Activated naive CD8-positive, alpha-beta T cell treated with anti-CD3 and anti-CD28 coated beads for 36 hours (primary cell): ENCODE measurements around the gene LAD1. TPM values are rescaled to one million over a fixed set of nuclear protein-coding genes. Genes with fewer than 3 reads are reported as not detected.

Source experiments
- DNase-seq: peaks from one replicate; pipeline ENCODE4 v3.0.0; 2021
- H3K27ac Mint-ChIP-seq: one replicate; pipeline ENCODE4 v1.8.0; 2022; ENCODE audit warnings: mild to moderate bottlenecking, moderate library complexity, mixed read lengths
- H3K27me3 Mint-ChIP-seq: one replicate; pipeline ENCODE4 v1.8.0; 2022; ENCODE audit warnings: mild to moderate bottlenecking, mixed read lengths
- H3K36me3 Mint-ChIP-seq: one replicate; pipeline ENCODE4 v1.8.0; 2021; ENCODE audit warnings: mild to moderate bottlenecking, mixed read lengths
- H3K4me1 Mint-ChIP-seq: one replicate; pipeline ENCODE4 v1.8.0; 2021; ENCODE audit warnings: mixed read lengths
- H3K4me3 Mint-ChIP-seq: one replicate; pipeline ENCODE4 v1.8.0; 2022; ENCODE audit warnings: mild to moderate bottlenecking, moderate library complexity, mixed read lengths
- H3K9me3 Mint-ChIP-seq: one replicate; pipeline ENCODE4 v1.8.0; 2022; ENCODE audit warnings: mixed read lengths
- total RNA-seq, 2 experiments: library from RNA; stranded (reverse); gene quantifications; one replicate each; pipeline ENCODE4 v1.2.3, GENCODE V29; 2021

Gene LAD1
- total RNA-seq, 2 experiments from 2014 or later, result not detected

DNA sequence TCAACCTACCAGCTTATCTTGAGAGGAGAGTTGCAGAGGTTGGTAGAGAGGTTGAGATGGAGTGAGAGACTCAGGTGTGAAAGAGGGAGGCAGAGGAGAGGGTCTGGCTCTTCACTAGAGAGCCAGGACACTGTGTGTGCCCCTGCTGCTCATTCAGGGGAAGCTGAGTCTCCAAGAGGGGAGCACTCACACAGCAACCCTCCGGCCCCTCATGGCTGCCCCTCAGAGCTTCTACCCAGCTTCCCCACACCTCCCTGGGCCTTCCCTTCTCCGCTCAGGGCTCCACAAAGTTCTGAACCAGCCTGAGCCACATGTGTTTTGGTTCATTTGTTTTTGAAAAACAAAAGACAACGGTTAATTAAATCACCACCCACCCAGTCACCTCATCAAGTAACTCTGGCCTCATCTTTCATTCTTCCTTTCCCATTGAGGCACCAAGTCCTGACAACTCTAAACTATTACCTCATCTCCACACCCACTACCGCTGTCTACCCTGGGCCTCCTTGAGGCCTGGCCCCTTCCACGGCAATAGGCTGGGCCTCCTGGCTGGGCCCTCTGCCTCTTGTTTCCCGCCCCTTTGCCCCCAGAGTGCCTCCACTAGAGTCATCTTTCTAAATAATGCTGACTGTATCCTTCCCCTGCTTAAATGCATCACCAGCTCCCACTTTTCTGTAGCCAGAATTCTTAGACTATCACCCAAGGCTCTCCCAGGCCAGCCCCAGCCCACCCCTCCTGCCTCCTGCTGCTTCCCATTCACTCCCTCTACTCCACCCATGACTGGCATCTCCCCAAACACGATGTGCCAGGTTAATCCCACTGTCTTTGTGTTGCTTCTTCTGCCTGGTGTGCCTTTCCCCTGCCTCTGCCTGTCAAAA, 54.7 kb downstream of the LAD1 start:
- Mint-ChIP-seq H3K4me1 (no peaks in the 10 kb centered on the region), H3K27me3 (peaks cover 23% of the 10 kb centered on the region), H3K27ac (no peak overlapping the region), H3K9me3 (peaks cover 2% of the 10 kb centered on the region), H3K4me3 (no peak overlapping the region), H3K36me3 (no peaks in the 10 kb centered on the region)
- no peak for DNase-seq

DNA sequence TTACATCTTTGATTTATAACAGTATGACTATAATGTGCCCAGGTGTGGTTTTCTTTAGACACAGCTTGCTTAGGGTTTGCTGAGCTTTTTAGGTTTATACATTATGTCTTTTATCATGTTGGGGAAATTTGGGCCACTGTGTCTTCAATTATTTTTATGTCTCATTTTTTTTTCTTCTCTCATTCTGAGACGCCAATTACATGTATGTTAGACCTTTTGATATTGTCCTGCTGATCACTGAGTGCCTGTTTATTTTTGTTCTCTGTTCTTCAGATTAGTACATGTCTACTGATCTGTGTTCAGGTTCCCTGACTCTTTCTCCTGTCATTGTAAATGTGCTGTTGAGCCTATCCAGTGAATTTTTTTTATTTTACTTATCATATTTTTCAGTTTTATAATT, 57.7 kb downstream of the LAD1 start:
- Mint-ChIP-seq H3K9me3 (peaks cover 2% of the 10 kb centered on the region), H3K27me3 (peaks cover 6% of the 10 kb centered on the region), H3K27ac (no peak overlapping the region), H3K4me3 (no peak overlapping the region), H3K36me3 (no peaks in the 10 kb centered on the region), H3K4me1 (no peaks in the 10 kb centered on the region)
- no peak for DNase-seq

DNA sequence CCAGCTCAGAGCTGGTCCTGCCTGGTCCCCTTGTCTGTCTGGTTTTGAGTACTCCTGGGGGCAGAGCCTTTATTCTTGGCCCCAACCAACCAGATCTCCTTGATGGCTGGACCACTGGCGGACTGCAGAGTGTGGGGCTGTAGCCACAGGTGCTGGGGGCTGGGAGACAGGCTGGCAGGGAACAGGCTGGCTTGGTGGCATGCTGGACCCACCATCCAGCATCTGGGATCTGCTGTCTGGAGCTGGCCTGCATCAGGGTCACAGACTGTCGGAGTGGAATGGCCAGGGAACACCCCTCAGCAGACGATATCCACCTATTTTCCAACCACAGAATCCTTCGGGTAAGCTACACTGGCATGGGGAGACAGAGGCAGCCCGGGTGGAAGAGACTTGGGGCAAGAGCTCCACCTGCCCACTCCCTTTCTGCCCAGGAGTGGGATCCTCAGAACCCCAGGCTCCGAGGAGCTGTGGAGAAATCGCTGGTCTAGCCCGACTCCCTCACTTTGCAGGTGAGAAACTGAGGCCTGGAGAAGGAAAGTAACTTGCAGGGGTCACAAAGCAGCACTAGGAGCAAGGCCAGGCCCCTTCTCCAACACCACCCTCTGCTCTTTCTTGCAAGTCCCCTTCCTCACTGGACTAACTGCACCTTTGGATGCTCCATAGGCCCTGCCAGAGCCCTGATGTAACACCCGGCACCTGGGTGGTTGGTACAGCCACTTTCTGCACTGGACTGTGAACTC, 62.2 kb downstream of the LAD1 start:
- Mint-ChIP-seq H3K4me3 (no peak overlapping the region), H3K9me3 (peaks cover 2% of the 10 kb centered on the region), H3K4me1 (no peaks in the 10 kb centered on the region), H3K27ac (no peak overlapping the region), H3K27me3 (peaks cover 6% of the 10 kb centered on the region), H3K36me3 (no peaks in the 10 kb centered on the region)
- DNase-seq, result no peak

DNA sequence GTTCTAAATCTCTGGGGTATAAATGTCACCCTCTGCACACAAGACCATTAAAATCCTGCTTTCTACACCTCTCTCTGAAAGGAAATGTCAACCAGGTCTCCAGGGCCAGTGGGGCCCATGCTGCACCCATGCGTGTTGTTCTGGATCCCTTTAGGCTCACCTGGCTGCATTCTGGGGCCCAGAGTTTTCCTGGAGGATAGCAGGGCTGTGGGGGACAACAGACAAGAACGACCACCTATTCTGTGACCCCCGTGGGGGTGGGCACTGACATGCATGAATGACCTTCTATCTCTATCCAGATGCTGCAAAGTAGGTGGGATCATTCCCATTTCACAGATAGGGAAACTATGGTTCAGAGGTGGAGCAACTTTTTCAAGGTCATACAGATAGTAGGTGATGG, 63.2 kb downstream of the LAD1 start:
- Mint-ChIP-seq H3K27ac (no peak overlapping the region), H3K4me3 (no peak overlapping the region), H3K4me1 (no peaks in the 10 kb centered on the region), H3K9me3 (no peaks in the 10 kb centered on the region), H3K27me3 (no peaks in the 10 kb centered on the region), H3K36me3 (no peaks in the 10 kb centered on the region)
- no peak for DNase-seq

DNA sequence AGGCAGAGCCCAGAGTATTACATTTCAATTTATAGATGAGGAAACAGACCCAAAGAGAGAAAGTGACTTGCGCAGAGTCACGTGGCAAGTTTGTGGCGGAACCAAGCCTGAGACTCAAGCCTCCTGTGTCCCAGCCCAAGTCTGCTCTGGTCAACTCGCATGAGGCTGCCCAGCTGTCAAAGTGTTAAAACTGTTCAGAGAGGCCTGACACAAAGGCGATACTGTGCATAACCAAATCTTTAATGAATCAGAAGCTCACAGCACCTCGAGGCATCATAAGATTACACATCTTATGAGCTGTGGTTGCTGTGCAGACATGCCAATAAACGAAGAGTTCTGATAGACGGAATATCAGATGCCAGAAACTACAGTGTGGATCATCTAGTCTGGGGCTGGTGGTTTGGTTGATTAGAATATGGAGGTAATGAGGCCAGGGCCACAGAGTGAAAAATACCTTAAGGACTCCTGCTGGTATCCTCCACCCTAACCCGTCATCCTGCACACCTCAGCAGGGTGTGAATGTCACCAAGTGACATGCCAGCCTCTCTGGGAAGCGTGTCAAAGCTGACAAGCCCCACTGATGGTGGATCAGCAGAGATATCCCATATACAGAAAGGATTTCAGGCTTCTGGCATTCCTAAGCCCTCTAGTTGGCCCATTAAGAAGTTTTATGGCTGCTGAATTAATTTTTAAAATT, 63.8 kb downstream of the LAD1 start:
- no peak overlapping the region for H3K27ac Mint-ChIP-seq
- no peaks in the 10 kb centered on the region for H3K36me3 Mint-ChIP-seq
- no peak overlapping the region for H3K4me3 Mint-ChIP-seq
- H3K4me1 Mint-ChIP-seq, result no peaks in the 10 kb centered on the region
- no peaks in the 10 kb centered on the region for H3K27me3 Mint-ChIP-seq
- H3K9me3 Mint-ChIP-seq, result no peaks in the 10 kb centered on the region
- DNase-seq, result no peak

GRCh38 chr1:201334325-201335173, 64.6 kb downstream of the LAD1 start:
- Mint-ChIP-seq H3K4me1 (no peaks in the 10 kb centered on the region), H3K9me3 (no peaks in the 10 kb centered on the region), H3K36me3 (no peaks in the 10 kb centered on the region), H3K27ac (no peak overlapping the region), H3K4me3 (no peak overlapping the region), H3K27me3 (no peaks in the 10 kb centered on the region)
- no peak for DNase-seq

GRCh38 chr1:201332616-201333335, 66.3 kb downstream of the LAD1 start:
- H3K27ac Mint-ChIP-seq, result no peak overlapping the region
- H3K27me3 Mint-ChIP-seq, result no peaks in the 10 kb centered on the region
- H3K36me3 Mint-ChIP-seq, result no peaks in the 10 kb centered on the region
- no peaks in the 10 kb centered on the region for H3K4me1 Mint-ChIP-seq
- no peak for DNase-seq
- H3K9me3 Mint-ChIP-seq, result no peaks in the 10 kb centered on the region
- H3K4me3 Mint-ChIP-seq, result no peak overlapping the region

DNA sequence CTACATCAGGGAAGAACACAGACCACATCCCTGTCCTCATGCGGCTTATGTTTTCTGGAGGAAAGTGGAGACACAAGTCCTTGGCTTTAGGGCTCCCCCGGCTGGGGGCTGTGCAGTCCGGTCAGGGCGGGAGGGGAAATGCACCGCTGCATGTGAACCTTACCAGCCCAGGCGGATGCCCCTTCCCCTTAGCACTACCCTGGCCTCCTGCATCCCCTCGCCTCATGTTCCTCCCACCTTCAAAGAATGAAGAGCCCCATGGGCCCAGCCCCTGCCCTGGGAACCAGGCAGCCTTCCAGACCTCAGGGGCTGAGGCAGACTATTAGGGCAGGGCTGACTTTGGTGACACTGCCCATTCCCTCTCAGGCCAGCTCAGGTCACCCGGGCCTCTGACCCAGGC, 67.1 kb downstream of the LAD1 start:
- H3K4me1 Mint-ChIP-seq, result no peaks in the 10 kb centered on the region
- H3K36me3 Mint-ChIP-seq, result no peaks in the 10 kb centered on the region
- H3K4me3 Mint-ChIP-seq, result no peak overlapping the region
- H3K27me3 Mint-ChIP-seq, result no peaks in the 10 kb centered on the region
- no peak overlapping the region for H3K27ac Mint-ChIP-seq
- DNase-seq, result no peak
- H3K9me3 Mint-ChIP-seq, result no peaks in the 10 kb centered on the region

GRCh38 chr1:201331166-201331565, 68.0 kb downstream of the LAD1 start:
- no peak for DNase-seq

More at GRCh38 chr1:201331166-201331565, 68.0 kb downstream of the LAD1 start:
- Mint-ChIP-seq H3K27ac (no peak overlapping the region), H3K4me3 (no peak overlapping the region), H3K4me1 (no peaks in the 10 kb centered on the region), H3K36me3 (no peaks in the 10 kb centered on the region), H3K9me3 (no peaks in the 10 kb centered on the region), H3K27me3 (no peaks in the 10 kb centered on the region)

Other genes starting within 250 kb of the LAD1 start
- gene TMEM9, start 244.8 kb downstream of the LAD1 start, total RNA-seq, result 10 to 100 TPM; 28.2 to 29.8 TPM
- gene IGFN1, start 208.5 kb downstream of the LAD1 start, total RNA-seq, result not detected
- gene PKP1, start 115.8 kb downstream of the LAD1 start, total RNA-seq, result under 1 TPM; 0.04 to 0.06 TPM
- not detected for gene TNNT2, start 21.6 kb downstream of the LAD1 start, total RNA-seq
- gene TNNI1, start 22.4 kb upstream of the LAD1 start, total RNA-seq, result not detected
- gene PHLDA3, start 69.9 kb upstream of the LAD1 start, total RNA-seq, result 1 to 10 TPM; 4.2 to 4.7 TPM
- gene CSRP1, start 107.8 kb upstream of the LAD1 start, total RNA-seq, result 10 to 100 TPM; 57.0 to 59.1 TPM
- gene NAV1, start 139.8 kb upstream of the LAD1 start, total RNA-seq, result 1 to 10 TPM; 1.3 TPM